DOHH2 (cell line): ENCODE measurements around the gene REXO4.

Experiments used
- H3F3A ChIP-seq: fragments of 200-600 bp; sonication (generic), shearing (Covaris generic); 2 replicates; pipeline ENCODE4 v1.6.0; 2016; ENCODE audit warnings: antibody characterized with exemption, mild to moderate bottlenecking; ENCODE audit not compliant: control insufficient read depth, insufficient read depth
- H3K27ac ChIP-seq: fragments of 200-600 bp; sonication (generic); 2 replicates; pipeline ENCODE4 v1.5.1; 2014; ENCODE audit warnings: low read depth, mild to moderate bottlenecking, low read length, moderate library complexity
- H3K27me3 ChIP-seq: fragments of 200-600 bp; sonication (generic); 2 replicates; pipeline ENCODE4 v1.6.1; 2014; ENCODE audit warnings: mild to moderate bottlenecking, low read length, mixed read lengths; ENCODE audit not compliant: control insufficient read depth
- H3K36me3 ChIP-seq: fragments of 200-600 bp; sonication (generic); 2 replicates; pipeline ENCODE4 v1.6.1; 2014; ENCODE audit warnings: mild to moderate bottlenecking, low read length, moderate library complexity, mixed read lengths; ENCODE audit not compliant: control insufficient read depth
- H3K4me1 ChIP-seq: fragments of 200-600 bp; sonication (generic); 2 replicates; pipeline ENCODE4 v1.6.1; 2014; ENCODE audit warnings: mild to moderate bottlenecking, low read length, mixed read lengths; ENCODE audit not compliant: control insufficient read depth
- H3K4me2 ChIP-seq: fragments of 200-600 bp; sonication (generic); 2 replicates; pipeline ENCODE4 v1.6.0; 2014; ENCODE audit warnings: mild to moderate bottlenecking, low read length, moderate library complexity
- H3K4me3 ChIP-seq: fragments of 200-600 bp; sonication (generic); 2 replicates; pipeline ENCODE4 v1.5.1; 2014; ENCODE audit warnings: mild to moderate bottlenecking, low read length, mixed read lengths
- H3K79me2 ChIP-seq: fragments of 200-600 bp; sonication (generic); 2 replicates; pipeline ENCODE4 v1.6.1; 2014; ENCODE audit warnings: mild to moderate bottlenecking, low read length, mixed read lengths; ENCODE audit not compliant: control insufficient read depth
- H3K9me2 ChIP-seq: fragments of 200-600 bp; sonication (generic); replicated peaks from 2 replicates; pipeline ENCODE4 v1.6.1; 2014; ENCODE audit warnings: mild to moderate bottlenecking, low read length, mixed read lengths; ENCODE audit not compliant: control insufficient read depth
- H3K9me3 ChIP-seq: fragments of 200-600 bp; sonication (generic); 2 replicates; pipeline ENCODE4 v1.6.1; 2014; ENCODE audit warnings: antibody characterized with exemption, low read length, mixed read lengths; ENCODE audit not compliant: control insufficient read depth, insufficient read depth
- H4K20me1 ChIP-seq: fragments of 200-600 bp; sonication (generic); 2 replicates; pipeline ENCODE4 v1.6.0; 2014; ENCODE audit warnings: low read depth, mild to moderate bottlenecking, antibody characterized with exemption, low read length, moderate library complexity; ENCODE audit not compliant: control insufficient read depth, insufficient read depth
- CTCF ChIP-seq: fragments of 200-600 bp; sonication (generic); IDR thresholded peaks from one replicate; pipeline ENCODE4 v1.5.1; 2014; ENCODE audit warnings: antibody characterized with exemption, mild to moderate bottlenecking, low read depth, low read length; ENCODE audit not compliant: poor library complexity, severe bottlenecking
- EZH2phosphoT487 ChIP-seq: fragments of 200-600 bp; sonication (generic); IDR thresholded peaks from 2 replicates; pipeline ENCODE4 v1.6.1; 2017; ENCODE audit warnings: borderline replicate concordance, mild to moderate bottlenecking, antibody characterized with exemption, low read length, moderate library complexity, mixed read lengths

The REXO4 gene

GRCh38 chr9:133390713-133391112 lies 27.1 kb downstream of the REXO4 start:
- Histone ChIP-seq H3K4me1 (no peaks in the 10 kb centered on the region), H3K36me3 (no peaks in the 10 kb centered on the region), H3K27me3 (no peaks in the 10 kb centered on the region), H3K27ac (no peak overlapping the region), H3K79me2 (no peaks in the 10 kb centered on the region), H3K4me2 (no peak overlapping the region), H3F3A (no peaks in the 10 kb centered on the region), H4K20me1 (no peaks in the 10 kb centered on the region), H3K9me3 (no peaks in the 10 kb centered on the region), H3K9me2 (no peaks in the 10 kb centered on the region), H3K4me3 (no peak overlapping the region)
- TF ChIP-seq EZH2phosphoT487 (no peak), CTCF (no peak)

GRCh38 chr9:133389562-133389961 lies 28.2 kb downstream of the REXO4 start:
- H3K9me2 ChIP-seq, result no peaks in the 10 kb centered on the region
- H3K4me2 ChIP-seq, result no peak overlapping the region
- no peaks in the 10 kb centered on the region for H3K79me2 ChIP-seq
- no peaks in the 10 kb centered on the region for H4K20me1 ChIP-seq
- no peak overlapping the region for H3K4me3 ChIP-seq
- H3K27ac ChIP-seq, result no peak overlapping the region
- TF ChIP-seq EZH2phosphoT487 (no peak), CTCF (no peak)
- H3F3A ChIP-seq, result no peaks in the 10 kb centered on the region
- no peaks in the 10 kb centered on the region for H3K36me3 ChIP-seq
- H3K4me1 ChIP-seq, result no peaks in the 10 kb centered on the region
- no peaks in the 10 kb centered on the region for H3K9me3 ChIP-seq
- no peaks in the 10 kb centered on the region for H3K27me3 ChIP-seq

- no peak overlapping the region for H3K27ac ChIP-seq
- H3K79me2 ChIP-seq, result no peaks in the 10 kb centered on the region
- H3K9me2 ChIP-seq, result no peaks in the 10 kb centered on the region
- no peaks in the 10 kb centered on the region for H3K4me1 ChIP-seq
- no peaks in the 10 kb centered on the region for H3K27me3 ChIP-seq
- TF ChIP-seq CTCF, result no peak
- no peak for TF ChIP-seq EZH2phosphoT487
- H3K4me2 ChIP-seq, result no peak overlapping the region
- H3K4me3 ChIP-seq, result no peak overlapping the region
- H3F3A ChIP-seq, result no peaks in the 10 kb centered on the region
- H4K20me1 ChIP-seq, result no peaks in the 10 kb centered on the region
- H3K36me3 ChIP-seq, result no peaks in the 10 kb centered on the region
- no peaks in the 10 kb centered on the region for H3K9me3 ChIP-seq
Measured at GRCh38 chr9:133389025-133389557, 28.7 kb downstream of the REXO4 start.
